ENCODE data around the gene SCFD2. TPM values are rescaled to one million over a fixed set of nuclear protein-coding genes. Genes with fewer than 3 reads are reported as not detected.

Gene SCFD2
- polyA plus RNA-seq, 2 of the 4 experiments (the other 2 are of a cell fraction), result 7.6 to 10.8 TPM

DNA sequence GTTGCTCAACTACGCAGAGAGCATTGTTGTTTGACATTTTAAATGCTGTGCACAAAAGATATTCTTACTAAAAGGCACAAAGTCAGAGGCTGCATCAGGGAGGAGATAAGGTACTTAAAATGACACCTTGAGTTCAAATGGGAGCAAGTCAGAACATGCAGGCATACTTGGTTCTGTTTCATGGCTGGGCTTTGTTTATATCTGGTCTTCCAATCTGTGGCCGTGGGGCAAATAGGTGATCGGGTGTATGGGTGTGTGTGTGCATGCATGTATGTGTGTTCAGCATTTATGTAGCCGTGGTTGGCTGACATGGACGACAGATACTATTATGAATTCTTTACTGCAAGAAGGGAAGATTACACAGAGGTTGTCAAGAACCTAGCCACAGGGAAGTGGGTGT lies 397.6 kb downstream of the SCFD2 start:
- WGBS (ENCODE audit: missing lambda C conversion rate), result 78% methylated on average over 5 of the region's 5 CpGs
- CTCF ChIA-PET, result no interaction called here
- Histone ChIP-seq H3K9me3 (no peaks in the 10 kb centered on the region), H3K4me3 (no peak overlapping the region), H3K4me1 (no peaks in the 10 kb centered on the region), H3K27ac (no peak overlapping the region), H3K4me2 (no peak overlapping the region)
- ATAC-seq, result no peak
- POLR2A ChIA-PET, result no interaction called here
- no peak for DNase-seq (ENCODE audit: low read depth in 1 of 2, low spot score in 1 of 2)
- FAIRE-seq, result no peak
- TF ChIP-seq, protein P1, sequence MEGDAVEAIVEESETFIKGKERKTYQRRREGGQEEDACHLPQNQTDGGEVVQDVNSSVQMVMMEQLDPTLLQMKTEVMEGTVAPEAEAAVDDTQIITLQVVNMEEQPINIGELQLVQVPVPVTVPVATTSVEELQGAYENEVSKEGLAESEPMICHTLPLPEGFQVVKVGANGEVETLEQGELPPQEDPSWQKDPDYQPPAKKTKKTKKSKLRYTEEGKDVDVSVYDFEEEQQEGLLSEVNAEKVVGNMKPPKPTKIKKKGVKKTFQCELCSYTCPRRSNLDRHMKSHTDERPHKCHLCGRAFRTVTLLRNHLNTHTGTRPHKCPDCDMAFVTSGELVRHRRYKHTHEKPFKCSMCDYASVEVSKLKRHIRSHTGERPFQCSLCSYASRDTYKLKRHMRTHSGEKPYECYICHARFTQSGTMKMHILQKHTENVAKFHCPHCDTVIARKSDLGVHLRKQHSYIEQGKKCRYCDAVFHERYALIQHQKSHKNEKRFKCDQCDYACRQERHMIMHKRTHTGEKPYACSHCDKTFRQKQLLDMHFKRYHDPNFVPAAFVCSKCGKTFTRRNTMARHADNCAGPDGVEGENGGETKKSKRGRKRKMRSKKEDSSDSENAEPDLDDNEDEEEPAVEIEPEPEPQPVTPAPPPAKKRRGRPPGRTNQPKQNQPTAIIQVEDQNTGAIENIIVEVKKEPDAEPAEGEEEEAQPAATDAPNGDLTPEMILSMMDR (IDR thresholded peaks at IDR 0.05), result no peak
- TF ChIP-seq POLR2AphosphoS2 (conservative IDR thresholded peaks at IDR 0.05; ENCODE audit: low read length) (no peak), CBX8 (IDR thresholded peaks at IDR 0.05) (no peak), NPAS2 (CRISPR knock-in tag; IDR thresholded peaks at IDR 0.05; ENCODE audit: borderline replicate concordance) (no peak), ESRRA (IDR thresholded peaks at IDR 0.05; ENCODE audit: borderline replicate concordance, low read length) (no peak), KDM5A (IDR thresholded peaks at IDR 0.05) (no peak), HOXB5 (CRISPR knock-in tag; IDR thresholded peaks at IDR 0.05) (no peak), FOSL2 (IDR thresholded peaks at IDR 0.05) (no peak), FOSL2 (CRISPR knock-in tag; IDR thresholded peaks at IDR 0.05) (no peak), RAD21 (conservative IDR thresholded peaks at IDR 0.05 in 1 of 2, IDR thresholded peaks at IDR 0.05 in 1 of 2) (no peak), HOXA7 (CRISPR knock-in tag; IDR thresholded peaks at IDR 0.05) (no peak), HEYL (CRISPR knock-in tag; IDR thresholded peaks at IDR 0.05) (no peak), EP300 (IDR thresholded peaks at IDR 0.05) (no peak), NR3C1 (IDR thresholded peaks at IDR 0.05) (no peak), EHF (CRISPR knock-in tag; IDR thresholded peaks at IDR 0.05) (no peak), TP53 (CRISPR knock-in tag; IDR thresholded peaks at IDR 0.05) (no peak)
- TF ChIP-seq, protein P2, sequence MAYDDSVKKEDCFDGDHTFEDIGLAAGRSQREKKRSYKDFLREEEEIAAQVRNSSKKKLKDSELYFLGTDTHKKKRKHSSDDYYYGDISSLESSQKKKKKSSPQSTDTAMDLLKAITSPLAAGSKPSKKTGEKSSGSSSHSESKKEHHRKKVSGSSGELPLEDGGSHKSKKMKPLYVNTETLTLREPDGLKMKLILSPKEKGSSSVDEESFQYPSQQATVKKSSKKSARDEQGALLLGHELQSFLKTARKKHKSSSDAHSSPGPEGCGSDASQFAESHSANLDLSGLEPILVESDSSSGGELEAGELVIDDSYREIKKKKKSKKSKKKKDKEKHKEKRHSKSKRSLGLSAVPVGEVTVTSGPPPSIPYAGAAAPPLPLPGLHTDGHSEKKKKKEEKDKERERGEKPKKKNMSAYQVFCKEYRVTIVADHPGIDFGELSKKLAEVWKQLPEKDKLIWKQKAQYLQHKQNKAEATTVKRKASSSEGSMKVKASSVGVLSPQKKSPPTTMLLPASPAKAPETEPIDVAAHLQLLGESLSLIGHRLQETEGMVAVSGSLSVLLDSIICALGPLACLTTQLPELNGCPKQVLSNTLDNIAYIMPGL (CRISPR knock-in tag; IDR thresholded peaks at IDR 0.05; ENCODE audit: borderline replicate concordance), result no peak
- TF ChIP-seq, protein P3, sequence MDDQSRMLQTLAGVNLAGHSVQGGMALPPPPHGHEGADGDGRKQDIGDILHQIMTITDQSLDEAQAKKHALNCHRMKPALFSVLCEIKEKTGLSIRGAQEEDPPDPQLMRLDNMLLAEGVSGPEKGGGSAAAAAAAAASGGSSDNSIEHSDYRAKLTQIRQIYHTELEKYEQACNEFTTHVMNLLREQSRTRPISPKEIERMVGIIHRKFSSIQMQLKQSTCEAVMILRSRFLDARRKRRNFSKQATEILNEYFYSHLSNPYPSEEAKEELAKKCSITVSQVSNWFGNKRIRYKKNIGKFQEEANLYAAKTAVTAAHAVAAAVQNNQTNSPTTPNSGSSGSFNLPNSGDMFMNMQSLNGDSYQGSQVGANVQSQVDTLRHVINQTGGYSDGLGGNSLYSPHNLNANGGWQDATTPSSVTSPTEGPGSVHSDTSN (IDR thresholded peaks at IDR 0.05), result no peak
- TF ChIP-seq, protein P4, sequence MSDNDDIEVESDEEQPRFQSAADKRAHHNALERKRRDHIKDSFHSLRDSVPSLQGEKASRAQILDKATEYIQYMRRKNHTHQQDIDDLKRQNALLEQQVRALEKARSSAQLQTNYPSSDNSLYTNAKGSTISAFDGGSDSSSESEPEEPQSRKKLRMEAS (IDR thresholded peaks at IDR 0.05), result no peak

DNA sequence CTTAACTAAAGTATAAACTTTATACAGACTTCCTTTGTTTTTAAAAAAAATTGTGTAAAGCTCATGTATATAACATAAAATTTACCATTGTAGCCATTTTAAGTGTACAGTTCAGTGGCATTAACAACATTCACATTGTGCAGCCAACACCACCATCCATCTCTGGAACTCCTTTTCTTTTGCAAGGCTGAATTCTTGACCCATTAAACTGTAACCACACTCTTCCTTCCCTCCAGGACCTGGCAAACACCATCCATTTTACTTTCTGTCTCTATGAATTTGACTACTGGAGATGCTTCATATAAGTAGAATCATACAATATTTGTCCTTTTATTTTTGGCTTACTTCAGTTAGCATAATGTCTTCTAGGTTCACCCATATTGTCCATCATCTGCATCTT lies 399.1 kb downstream of the SCFD2 start:
- Histone ChIP-seq H3K9me3 (no peaks in the 10 kb centered on the region), H3K4me2 (no peak overlapping the region), H3K4me1 (no peaks in the 10 kb centered on the region), H3K27ac (no peak overlapping the region), H3K4me3 (no peak overlapping the region)
- ChIA-PET CTCF (interaction anchor here (1.1 kb wide), 1 partner anchor 16 kb away, joined by 4 read pairs; no protein-coding TSS in a partner anchor), POLR2A (no interaction called here)
- no peak for DNase-seq (ENCODE audit: low read depth in 1 of 2, low spot score in 1 of 2)
- no peak for TF ChIP-seq RFX5 (IDR thresholded peaks at IDR 0.05)
- no peak for TF ChIP-seq KDM1A (IDR thresholded peaks at IDR 0.05; ENCODE audit: low read depth)
- TF ChIP-seq, protein P4 (IDR thresholded peaks at IDR 0.05), result no peak
- TF ChIP-seq ESRRA (IDR thresholded peaks at IDR 0.05; ENCODE audit: borderline replicate concordance, low read length), result no peak
- no peak for TF ChIP-seq PHF8 (IDR thresholded peaks at IDR 0.05; ENCODE audit: borderline replicate concordance, low read depth)
- no peak for ATAC-seq
- no peak for FAIRE-seq
